Measurements from ENCODE around the gene NCOA5.

DNA sequence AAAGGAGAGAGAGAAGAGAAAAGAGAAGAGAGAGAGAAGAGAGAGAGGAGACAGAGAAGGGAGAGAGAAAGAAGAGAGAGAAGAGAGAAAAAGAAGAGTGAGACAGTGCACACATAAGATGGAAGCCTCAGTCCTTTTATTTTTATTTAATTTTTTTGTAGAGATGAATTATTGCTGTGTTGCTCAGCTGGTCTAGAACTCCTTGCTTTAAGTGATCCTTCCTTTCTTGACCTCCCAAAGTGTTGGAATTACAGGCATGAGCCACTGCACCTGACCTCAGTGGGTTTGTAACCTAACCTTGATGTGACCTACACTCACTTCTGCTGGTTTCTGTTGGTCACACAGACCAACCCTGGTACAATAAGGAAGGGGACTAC, 22.1 kb upstream of the NCOA5 start:
- TF ChIP-seq POLR2AphosphoS5 (IDR thresholded peaks at IDR 0.05): no peak
- TF ChIP-seq POLR2A (IDR thresholded peaks at IDR 0.05; ENCODE audit: low read depth): no peak
- TF ChIP-seq, protein P1, sequence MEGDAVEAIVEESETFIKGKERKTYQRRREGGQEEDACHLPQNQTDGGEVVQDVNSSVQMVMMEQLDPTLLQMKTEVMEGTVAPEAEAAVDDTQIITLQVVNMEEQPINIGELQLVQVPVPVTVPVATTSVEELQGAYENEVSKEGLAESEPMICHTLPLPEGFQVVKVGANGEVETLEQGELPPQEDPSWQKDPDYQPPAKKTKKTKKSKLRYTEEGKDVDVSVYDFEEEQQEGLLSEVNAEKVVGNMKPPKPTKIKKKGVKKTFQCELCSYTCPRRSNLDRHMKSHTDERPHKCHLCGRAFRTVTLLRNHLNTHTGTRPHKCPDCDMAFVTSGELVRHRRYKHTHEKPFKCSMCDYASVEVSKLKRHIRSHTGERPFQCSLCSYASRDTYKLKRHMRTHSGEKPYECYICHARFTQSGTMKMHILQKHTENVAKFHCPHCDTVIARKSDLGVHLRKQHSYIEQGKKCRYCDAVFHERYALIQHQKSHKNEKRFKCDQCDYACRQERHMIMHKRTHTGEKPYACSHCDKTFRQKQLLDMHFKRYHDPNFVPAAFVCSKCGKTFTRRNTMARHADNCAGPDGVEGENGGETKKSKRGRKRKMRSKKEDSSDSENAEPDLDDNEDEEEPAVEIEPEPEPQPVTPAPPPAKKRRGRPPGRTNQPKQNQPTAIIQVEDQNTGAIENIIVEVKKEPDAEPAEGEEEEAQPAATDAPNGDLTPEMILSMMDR (IDR thresholded peaks at IDR 0.05): no peak
